GM19463 (cell line): Measurements from ENCODE around the gene CACNA1B.
"Not testable (repeated sequence)": the region's sequence is repeated elsewhere in the genome, so short reads cannot be mapped to it uniquely, and the experiment has no call there.

Source experiments
- ATAC-seq: cut with Tn5 transposase; IDR thresholded peaks from one replicate; pipeline ENCODE4 v1.9.1; 2021; ENCODE audit warnings: mild to moderate bottlenecking, moderate library complexity; ENCODE audit not compliant: unreplicated experiment

CACNA1B gene

DNA sequence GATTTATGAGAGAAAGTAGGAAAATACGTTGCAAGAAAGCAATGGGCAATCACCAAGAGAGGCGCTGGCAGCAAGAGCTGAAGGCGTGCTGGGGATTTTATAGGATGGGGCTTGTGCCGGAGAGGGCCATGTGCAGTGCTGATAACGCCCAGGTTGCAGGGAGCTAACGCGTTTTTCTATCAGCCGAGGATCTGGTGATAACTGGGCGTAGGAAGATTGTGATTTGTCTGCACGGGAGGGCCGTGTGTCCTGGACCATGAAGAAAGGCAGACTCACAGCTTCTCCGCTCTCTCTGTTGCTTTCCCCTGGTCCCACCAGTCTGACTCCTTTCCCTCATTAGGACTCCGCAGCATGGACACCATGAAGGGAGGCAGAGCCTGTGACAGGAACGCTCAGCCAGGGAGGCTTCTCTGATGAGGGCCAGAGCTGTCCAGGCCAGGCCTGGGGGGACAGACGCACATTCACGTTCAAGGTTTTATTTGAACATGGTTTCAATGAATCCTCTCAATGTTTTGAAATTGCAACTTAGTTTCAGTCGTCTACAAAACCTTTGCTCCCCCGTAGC lies 11.9 kb upstream of the CACNA1B start:
- no peak for ATAC-seq

DNA sequence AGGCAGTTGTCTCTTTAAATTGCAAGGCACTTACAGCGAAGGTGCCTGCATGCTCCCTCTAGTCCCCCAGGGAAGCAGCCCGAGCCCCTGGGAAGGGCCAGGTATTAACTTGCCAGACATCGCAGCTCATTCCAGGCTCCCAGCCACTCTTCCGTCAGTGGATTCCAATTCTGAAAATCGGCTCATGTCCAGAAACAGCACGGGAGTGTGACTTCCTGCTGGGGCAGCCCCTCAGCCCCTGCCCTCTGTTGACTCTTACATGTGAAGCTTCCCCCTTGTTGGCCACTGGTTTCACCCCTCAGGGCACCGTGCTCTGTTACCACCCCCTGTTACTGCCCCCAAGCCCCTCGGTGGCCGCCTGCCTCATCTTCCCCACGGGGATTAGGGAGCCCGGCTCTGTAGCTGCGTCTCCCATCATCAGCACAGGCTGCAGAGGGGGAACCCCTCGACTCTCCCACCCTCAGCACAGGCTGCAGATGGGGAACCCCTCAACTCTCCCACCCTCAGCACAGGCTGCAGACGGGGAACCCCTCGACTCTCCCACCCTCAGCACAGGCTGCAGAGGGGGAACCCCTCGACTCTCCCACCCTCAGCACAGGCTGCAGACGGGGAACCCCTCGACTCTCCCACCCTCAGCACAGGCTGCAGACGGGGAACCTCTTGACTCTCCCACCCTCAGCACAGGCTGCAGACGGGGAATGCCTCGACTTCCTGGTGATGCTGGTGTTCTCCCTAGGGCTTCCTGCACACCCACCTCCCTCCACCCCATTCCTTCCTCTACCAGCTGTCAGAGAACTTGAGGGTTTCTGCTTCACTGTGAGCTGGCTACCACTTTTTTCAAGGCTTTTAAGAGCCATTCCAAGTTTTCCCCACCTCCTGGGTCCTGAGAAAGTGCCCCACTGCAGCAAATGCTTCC lies 11.1 kb upstream of the CACNA1B start:
- no peak for ATAC-seq

DNA sequence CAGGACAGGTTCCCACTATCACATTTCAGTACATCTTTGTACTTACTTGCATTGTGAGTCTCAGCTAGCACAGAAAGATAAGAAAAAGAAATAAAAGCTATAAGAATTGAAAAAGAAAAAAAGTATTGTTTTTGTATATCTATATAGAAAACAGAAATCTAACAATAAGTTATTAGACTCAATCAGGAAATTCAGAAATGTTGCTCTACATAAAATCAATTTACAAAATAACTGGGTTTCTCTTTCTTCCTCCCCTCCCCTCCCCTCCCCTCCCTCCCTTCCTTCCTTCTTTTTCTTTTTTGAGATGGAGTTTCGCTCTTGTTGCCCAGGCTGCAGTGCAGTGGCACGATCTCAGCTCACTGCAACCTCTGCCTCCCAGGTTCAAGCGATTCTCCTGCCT lies 7.2 kb upstream of the CACNA1B start:
- no peak for ATAC-seq

DNA sequence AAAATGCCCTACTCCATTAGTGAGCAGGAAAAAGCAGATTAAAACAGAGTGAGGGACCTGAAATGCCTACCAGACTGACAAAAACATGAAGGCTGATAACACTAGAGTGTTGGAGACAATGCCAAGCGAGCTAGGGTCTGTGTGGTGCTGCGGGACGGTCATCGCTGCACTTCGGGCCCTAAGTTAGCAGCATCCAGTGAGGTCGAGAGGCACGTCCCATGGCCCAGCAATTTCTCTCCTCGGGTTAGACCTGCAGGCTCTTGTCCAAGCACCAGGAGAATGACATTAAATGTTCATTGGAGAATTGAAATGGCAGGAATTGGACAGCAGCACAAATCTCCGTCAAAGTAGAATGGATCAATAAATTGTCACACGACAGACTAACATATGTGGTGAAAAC lies 5.3 kb upstream of the CACNA1B start:
- ATAC-seq: no peak

DNA sequence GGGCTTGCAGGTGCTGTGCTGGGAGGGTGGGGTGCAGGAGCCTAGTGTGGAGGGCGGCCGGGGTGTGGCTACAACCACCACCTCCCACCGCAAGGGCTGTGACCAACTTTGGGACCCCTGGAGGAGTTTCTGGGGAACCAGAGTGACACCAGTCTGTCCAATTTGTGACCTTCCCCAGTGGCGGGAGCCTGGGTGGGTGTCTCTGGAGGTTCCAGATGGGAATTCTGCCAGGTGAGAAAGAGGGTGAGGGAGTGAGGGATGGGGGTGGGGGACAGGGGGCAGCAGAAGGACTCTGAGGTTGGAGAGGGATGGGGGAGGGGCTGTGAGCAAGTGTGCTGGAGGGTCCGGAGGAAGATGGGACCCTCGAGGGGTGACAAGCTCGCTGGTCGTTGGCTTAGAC lies 4.2 kb upstream of the CACNA1B start:
- no peak for ATAC-seq

DNA sequence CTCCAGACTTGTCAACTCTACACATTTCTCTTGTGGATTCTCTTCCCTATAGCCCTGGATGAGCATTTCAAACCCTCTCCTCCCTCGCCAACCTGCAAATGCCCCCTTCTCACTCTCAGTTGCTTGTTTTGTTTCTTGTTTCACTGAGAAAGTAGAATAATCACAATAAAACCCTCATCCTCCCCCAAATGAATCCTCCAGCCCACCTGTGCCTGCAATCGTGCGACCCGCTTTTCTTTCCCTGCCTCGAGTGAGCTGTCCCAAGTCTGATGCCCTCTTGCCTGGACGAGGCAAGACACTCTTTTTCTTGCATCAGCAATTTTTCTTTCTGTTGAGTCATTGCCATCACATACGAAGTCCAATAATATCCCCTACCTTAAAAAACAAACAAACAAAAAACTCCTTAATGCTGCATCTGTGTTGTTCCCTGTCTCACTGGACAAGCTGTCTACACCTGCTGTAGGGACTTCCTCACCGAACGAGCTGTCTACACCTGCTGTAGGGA lies 3.7 kb upstream of the CACNA1B start:
- no peak for ATAC-seq

DNA sequence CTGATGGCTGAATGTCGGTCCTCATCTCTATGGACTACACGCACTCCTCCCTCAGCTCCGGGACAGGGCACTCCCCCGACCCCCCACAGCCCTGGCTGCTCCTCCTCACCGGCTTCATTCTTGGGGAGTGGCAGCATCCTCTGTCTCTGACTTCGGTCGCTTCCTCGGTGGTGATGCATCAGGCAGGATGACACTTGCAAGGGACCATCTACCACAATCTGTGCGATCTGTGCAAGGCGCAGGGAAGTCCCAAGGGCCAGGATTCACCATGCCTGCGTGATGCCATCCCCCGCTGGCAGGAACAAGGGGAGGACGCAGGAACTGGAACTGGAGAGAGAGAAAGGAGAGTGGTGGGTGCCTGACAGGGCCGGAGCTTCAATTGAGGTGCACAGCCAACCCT lies 2.2 kb upstream of the CACNA1B start:
- no peak for ATAC-seq

DNA sequence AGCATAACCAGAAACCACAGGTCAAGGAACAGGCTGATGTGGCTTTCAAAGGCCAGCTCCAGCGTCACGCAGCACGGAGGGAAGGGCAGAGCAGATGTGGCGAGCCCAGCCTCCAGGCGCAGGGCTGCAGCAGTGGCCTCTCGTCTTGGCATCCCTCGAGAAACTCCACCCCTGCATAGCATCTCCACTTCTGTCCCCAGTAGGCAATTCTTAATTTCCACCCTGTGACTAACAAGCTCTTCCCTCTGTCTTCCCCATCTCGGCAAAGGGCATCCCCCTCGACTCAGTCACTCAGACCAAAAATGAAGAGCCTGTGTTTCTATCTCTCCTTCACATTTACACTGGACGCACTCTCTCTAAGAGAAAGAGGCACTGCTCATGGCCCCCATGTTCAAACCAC lies 1.7 kb upstream of the CACNA1B start:
- no peak for ATAC-seq

DNA sequence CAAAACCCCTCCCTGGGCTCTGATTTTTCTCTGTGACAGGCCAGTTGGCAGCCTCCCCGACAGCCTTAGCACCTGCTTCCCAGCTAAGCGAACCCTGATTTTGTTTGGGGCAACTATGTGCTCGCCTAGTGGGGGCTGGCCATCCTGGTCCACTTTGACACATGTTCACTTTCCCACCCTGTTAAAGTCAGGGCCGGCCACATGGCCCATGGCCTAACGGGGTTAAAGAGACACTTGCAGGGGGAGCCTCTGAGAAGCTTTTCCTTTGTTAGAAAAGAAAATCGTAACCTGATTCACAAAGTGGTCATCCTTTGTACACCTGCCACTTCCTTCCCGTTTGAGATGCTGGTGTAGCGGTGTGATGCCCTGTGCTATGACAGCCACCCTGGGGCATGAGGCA lies 1.3 kb upstream of the CACNA1B start:
- ATAC-seq: no peak

DNA sequence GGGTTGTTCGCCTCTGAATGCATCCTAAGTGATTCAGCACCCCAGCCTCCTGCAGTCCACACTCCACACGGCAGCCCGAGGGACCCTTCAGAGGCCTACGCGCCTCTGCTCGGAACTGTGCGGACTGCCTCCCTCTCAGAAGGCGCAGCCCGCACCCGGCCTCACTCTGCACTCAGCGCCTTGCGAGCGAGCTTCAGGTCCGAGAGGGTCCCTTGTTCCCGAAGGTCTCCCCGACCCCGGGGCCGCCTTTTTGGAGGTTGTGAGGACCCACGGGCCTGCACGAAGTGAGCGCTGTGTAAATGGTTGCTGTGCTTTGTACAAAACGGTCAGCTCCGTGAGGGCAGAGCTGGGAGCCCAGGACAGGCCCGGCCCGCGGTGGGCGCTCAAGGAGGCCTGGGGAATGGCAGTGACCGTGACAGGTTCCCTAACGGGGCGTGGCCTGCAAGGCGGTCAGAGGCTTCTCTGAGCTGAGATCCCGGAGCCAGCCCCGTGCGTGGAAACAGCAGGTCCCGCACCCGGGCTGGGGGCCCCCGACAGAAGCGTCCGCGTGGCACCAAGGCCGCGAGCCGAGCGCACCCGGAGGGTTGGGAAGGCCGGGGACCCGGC lies 698 bp upstream of the CACNA1B start:
- ATAC-seq: no peak

DNA sequence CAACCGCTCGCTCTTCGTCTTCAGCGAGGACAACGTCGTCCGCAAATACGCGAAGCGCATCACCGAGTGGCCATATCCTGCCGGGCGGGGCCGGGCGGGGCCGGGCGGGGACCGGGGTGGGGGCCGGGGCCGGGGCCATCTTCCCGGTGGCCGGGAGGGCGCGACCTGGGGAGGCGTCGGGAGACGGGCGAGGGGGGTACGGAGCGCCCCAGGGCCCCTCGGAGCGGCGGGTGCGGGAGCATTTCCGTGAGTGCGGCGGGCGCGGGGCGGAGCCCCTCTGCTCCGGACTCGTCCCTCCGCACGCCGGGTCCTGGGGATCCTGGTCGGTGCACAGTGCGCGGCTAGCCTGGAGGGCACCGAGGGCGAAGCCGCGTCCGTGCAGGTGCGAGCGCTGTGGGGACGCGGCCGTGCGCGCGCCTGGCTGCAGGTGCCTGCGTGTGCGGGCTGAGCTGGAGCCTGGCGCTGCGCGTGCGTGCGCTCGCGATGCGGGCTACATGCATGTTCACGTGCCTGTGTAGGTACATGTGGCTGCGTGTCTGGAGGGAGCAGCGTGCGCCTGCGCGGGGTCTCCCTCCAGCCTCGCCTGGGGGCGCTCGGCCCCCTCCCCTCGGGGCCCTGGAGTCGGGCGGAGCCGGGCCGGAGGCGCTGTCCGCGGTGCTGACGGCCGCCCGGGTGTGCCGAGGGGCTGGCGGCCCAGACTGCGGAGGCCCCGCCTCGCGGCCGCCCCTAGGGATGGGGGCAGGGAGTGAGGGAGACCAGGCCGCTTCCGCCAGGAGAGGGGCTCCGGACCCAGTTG lies 762 bp downstream of the CACNA1B start:
- ATAC-seq: no peak

DNA sequence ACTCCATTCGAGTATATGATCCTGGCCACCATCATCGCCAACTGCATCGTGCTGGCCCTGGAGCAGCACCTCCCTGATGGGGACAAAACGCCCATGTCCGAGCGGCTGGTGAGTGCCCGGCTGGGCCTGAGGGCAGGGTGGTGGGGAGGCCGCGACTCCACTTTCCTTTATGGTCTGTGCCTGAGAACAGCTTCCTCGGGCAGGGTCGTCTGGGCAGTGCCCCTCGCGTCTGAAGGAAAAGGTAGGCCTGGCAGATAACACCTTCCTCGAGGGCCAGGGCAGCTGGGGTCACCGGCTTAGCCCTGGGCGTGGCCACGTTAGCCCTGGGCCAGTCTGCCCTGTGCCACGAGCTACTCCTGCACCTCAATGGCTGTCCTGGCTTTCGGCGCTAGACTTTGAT lies 1.5 kb downstream of the CACNA1B start:
- ATAC-seq: no peak

DNA sequence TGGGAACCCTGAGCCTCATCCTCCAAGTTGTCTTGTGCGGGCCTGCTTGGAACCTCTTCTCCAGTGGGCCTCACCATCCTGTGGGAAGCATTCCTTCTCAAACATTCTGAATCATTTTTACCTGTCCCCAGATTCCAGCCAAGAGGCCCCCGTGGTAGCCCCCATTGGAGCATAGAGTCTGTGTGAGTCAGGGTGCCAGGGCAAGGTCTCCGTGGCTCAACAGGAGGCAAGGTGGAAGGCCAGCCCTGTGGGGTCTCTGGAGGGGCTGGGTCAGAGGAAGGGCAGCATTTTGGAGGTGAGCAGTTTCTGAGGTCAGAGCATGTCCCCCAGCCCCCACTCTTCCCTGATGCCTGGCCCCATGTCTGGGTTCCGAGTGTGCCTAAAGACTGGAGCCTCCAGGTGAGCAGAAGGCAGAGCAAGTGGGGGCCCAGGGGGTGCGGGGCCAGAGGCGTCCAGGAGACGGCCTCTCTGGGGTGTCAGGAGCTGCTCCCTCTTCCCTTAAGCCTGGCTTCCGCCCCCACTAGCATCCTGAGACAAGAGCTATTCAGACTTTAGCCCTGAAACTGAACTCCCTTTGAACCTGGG lies 2.1 kb downstream of the CACNA1B start:
- ATAC-seq: no peak

DNA sequence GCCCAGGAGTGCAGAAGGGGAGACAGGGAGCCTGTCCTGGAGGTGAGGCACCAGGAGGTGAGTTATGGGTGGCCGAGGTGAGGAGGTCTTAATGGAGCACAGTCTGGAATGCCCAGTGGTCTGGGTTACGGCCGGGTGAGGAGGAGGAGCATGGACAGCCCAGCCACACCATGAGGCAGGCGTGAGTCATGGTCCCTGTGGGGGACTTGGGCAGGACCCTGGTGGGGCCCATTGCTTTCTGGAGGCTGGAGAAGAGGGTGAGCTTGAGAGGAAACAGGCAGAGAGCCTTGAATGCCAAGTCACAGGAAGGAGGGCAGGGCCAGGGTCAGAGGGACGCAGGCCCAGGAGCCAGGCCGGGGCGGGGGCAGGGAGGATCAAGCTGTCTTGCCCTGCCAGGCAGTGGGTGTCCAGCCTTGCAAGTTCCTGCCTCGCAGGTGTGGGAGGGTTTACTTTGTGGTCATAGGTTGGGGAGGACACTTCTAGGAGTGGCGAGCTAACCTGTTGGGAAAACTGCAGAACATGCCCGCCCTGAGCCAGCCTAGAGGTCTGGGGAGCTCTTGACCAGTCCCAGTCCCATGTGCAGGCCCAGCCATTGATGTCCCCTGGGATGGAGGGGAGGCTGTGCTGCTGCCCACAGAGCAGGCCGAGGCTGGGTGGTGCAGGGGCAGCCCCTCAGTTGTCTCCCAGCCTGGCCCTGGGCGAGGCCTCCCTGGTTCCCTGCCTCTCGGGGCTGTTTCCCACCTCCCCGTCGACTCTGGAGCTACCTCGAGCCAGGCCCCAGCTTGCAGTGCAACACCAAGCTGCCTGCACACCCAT lies 2.8 kb downstream of the CACNA1B start:
- no peak for ATAC-seq

DNA sequence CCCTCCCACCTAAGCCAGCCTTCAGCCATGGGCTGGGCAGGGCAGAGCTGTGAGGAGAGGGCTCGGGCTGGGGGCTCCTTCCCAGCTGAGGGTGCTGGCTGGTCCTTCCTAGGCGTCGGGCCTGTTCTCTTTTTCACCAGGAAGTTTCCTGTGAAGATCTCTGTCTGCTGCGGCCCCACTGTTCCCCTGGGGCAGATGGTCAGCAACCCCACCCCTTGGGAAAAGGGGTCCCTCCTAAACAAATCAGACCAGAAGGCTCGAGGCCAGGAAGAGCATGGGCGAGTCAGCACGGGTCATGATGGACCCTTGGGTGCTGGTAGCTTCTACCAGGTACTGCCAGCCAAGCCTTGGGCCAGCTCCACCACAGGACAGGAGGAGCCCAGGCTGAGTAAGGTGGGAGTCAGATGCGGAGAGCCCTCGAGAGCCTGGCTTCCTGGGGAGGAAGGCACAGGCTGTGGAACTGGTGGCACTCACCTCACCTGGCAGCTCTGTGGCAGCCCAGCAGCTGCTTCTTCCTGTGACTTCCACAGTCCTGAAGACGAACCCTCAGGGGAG lies 3.5 kb downstream of the CACNA1B start:
- no peak for ATAC-seq

DNA sequence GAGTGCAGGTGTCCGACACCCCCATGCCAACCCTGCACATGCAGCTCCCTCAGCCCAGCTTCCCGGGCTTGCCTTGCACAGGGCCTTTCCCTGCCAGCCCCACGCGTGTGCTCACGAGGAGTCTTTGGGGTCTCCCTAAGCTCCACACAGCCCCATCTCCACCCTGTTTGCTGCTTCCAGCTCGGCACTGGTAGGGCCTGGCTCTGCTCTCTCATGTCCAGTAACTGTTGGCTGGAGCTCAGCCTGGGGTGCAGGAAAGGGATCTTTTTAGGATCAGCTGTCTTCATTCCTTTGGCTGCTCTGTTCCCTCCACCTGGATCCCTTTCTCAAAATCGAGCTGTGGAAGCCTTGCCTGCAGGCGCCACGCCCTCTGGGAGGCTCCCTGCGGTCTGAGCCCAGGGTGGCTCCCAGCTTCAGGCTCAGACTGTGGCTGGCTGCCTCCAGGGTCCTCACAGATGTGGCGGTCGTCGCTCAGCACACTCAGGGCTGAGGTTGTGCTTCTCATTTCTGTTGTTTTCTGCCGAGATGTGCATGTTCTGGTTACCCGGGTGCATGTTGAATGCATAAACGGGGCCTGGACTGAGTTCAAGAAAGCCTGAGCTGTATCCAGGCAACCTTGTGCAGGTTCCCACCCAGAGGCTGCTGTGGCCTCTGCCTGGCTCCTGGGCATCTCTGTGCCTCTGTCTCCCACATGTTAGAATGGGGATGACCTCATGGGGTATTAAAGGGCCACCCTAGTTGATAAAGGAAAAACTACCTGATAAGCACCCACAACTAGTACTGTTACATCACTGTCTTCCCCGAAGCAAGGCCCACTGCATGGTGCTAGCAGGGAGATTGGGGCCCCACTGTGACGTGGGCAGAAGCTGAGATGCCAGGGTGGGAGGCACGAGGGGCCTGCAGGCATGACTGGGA lies 4.3 kb downstream of the CACNA1B start:
- ATAC-seq: no peak

DNA sequence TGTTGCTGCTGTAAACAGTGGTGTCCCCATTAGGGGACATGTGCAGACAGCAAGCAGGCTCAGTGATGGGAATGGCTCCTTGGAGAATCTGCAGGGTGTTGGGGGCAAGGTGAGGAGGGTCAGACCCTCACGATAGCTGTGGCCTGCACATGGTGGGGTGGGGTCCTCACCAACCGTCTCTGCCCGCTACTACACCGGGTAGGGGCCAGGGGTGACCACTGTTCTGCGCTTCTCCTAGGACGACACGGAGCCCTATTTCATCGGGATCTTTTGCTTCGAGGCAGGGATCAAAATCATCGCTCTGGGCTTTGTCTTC lies 4.9 kb downstream of the CACNA1B start:
- ATAC-seq: no peak

DNA sequence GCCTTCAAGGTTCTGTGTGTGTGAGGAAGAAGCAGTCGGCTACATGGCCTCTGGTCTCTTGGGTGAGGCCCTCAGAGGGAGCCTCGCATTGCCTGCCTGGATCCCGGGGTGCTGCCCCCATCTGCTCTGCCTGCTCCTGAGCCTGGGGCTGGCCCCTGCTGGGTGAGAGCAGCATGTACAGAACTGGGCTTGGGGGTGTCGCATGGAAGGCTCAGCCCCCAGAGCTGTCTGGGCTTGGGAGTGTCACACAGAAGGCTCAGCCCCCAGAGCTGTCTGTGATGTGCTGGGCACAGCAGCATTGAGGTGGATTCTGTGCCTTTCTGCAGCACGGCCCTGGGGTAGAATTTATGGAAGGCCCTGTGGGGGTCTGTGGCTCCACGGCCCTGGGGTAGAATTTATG lies 6.4 kb downstream of the CACNA1B start:
- ATAC-seq: not testable (repeated sequence)

DNA sequence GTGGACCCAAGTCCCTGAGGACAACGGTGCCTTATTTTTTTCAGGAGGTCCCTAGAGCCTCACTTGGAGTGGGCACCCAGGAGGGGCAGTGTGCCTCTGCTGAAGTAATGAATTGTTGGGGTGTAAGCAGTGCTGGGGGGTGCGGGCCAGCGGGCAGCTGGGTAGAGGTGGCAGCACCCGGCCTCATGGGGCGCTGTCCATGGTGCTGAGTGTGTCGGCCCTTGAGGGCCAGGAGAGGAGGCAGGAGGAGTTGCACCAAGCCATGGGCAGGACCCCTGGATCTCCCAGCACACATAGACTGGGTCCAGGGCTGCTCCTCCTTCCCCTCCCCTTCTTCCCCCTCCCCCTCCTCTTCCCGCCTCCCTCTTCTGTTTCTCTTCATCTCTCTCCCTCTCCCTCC lies 7.0 kb downstream of the CACNA1B start:
- ATAC-seq: not testable (repeated sequence)
